NCI-H146 treated with DMSO at 0.1 percent for 48 hours (cell line): ENCODE results near the gene FLNB.

Experiments used
- DNase-seq: peaks from one replicate; lab custom pipeline; 2025; ENCODE audit not compliant: unreplicated experiment; lab: John Stamatoyannopoulos, UW

FLNB gene

GRCh38 chr3:58027704-58028317, 19.6 kb downstream of the FLNB start:
- no peak for DNase-seq

GRCh38 chr3:58028902-58029301, 20.7 kb downstream of the FLNB start:
- DNase-seq: no peak

- DNase-seq: no peak
These were observed 21.8 kb downstream of the FLNB start for GRCh38 chr3:58029842-58030584.

GRCh38 chr3:58032186-58032585, 24.0 kb downstream of the FLNB start:
- no peak for DNase-seq

- no peak for DNase-seq
These were observed 26.7 kb downstream of the FLNB start for GRCh38 chr3:58034738-58035523.

GRCh38 chr3:58035524-58036255, 27.5 kb downstream of the FLNB start:
- no peak for DNase-seq

- DNase-seq: no peak
These were observed 28.2 kb downstream of the FLNB start for GRCh38 chr3:58036293-58037032.

- DNase-seq: no peak
These were observed 29.1 kb downstream of the FLNB start for GRCh38 chr3:58037141-58037910.

GRCh38 chr3:58038675-58039292, 30.6 kb downstream of the FLNB start:
- DNase-seq: no peak

GRCh38 chr3:58039601-58040000, 31.4 kb downstream of the FLNB start:
- DNase-seq: no peak

GRCh38 chr3:58041182-58041825, 33.1 kb downstream of the FLNB start:
- DNase-seq: peak; percentile 16

- DNase-seq: no peak
These were observed 33.7 kb downstream of the FLNB start for GRCh38 chr3:58041826-58042324.

- DNase-seq: no peak
These were observed 34.9 kb downstream of the FLNB start for GRCh38 chr3:58042947-58043707.

- DNase-seq: no peak
These were observed 35.7 kb downstream of the FLNB start for GRCh38 chr3:58043933-58044332.

GRCh38 chr3:58044691-58045483, 36.7 kb downstream of the FLNB start:
- DNase-seq: no peak

GRCh38 chr3:58047826-58048225, 39.6 kb downstream of the FLNB start:
- DNase-seq: no peak

- no peak for DNase-seq
These were observed 40.1 kb downstream of the FLNB start for GRCh38 chr3:58048301-58048700.
